HG03280 (cell line): Measurements from ENCODE around the gene LGR5.

Experiments used
- ATAC-seq: cut with Tn5 transposase; IDR thresholded peaks from one replicate; pipeline ENCODE4 v1.9.1; 2021; ENCODE audit warnings: mild to moderate bottlenecking, moderate library complexity; ENCODE audit not compliant: unreplicated experiment

The LGR5 gene

GRCh38 chr12:71591601-71592000, 152.0 kb downstream of the LGR5 start:
- ATAC-seq, result no peak

- no peak for ATAC-seq
These were observed 153.2 kb downstream of the LGR5 start for GRCh38 chr12:71592841-71593240.

- no peak for ATAC-seq
These were observed 154.8 kb downstream of the LGR5 start for GRCh38 chr12:71594214-71594948.

- no peak for ATAC-seq
These were observed 159.6 kb downstream of the LGR5 start for GRCh38 chr12:71599210-71599609.

- no peak for ATAC-seq
These were observed 161.9 kb downstream of the LGR5 start for GRCh38 chr12:71601546-71601945.

GRCh38 chr12:71602761-71603577, 163.4 kb downstream of the LGR5 start:
- ATAC-seq, result no peak

- ATAC-seq, result no peak
These were observed 165.4 kb downstream of the LGR5 start for GRCh38 chr12:71605039-71605438.

- no peak for ATAC-seq
These were observed 168.1 kb downstream of the LGR5 start for GRCh38 chr12:71607494-71608330.

GRCh38 chr12:71610031-71610795, 170.6 kb downstream of the LGR5 start:
- ATAC-seq, result no peak

- ATAC-seq, result no peak
These were observed 182.3 kb downstream of the LGR5 start for GRCh38 chr12:71621938-71622337.

GRCh38 chr12:71625476-71625875, 185.9 kb downstream of the LGR5 start:
- no peak for ATAC-seq

- ATAC-seq, result no peak
These were observed 186.5 kb downstream of the LGR5 start for GRCh38 chr12:71626098-71626497.

GRCh38 chr12:71626768-71627167, 187.2 kb downstream of the LGR5 start:
- no peak for ATAC-seq

GRCh38 chr12:71627438-71628002, 187.9 kb downstream of the LGR5 start:
- no peak for ATAC-seq
